AG04449 (cell line): Measurements from ENCODE around the gene CDYL2.

ENCODE experiments used
- CTCF ChIA-PET: fragments of 350-600 bp; formaldehyde crosslinking; extraction: SDS; loops from one replicate; lab custom pipeline; 2021; ENCODE audit warnings: antibody characterized with exemption; lab: Yijun Ruan, JAX
- POLR2A ChIA-PET: fragments of 400-600, 350-600 bp; formaldehyde crosslinking; extraction: SDS; loops from one replicate; lab custom pipeline; 2020; ENCODE audit warnings: antibody characterized with exemption, inconsistent platforms; lab: Yijun Ruan, JAX
- DNase-seq: peaks from one replicate; pipeline ENCODE4 v3.0.0-alpha.2; 2010; ENCODE audit warnings: low read depth, low spot score
- H3K4me3 ChIP-seq: 2 replicates; pipeline ENCODE4 v1.5.1; 2011; ENCODE audit warnings: low read depth, mild to moderate bottlenecking, control low read depth, low read length
- TF ChIP-seq, protein P1 (sequence below): IDR thresholded peaks from one replicate; pipeline ENCODE4 v1.5.1; 2011; ENCODE audit warnings: mild to moderate bottlenecking, moderate library complexity, low read length, control low read depth, inconsistent platforms; ENCODE audit not compliant: insufficient read depth; ENCODE audit errors: missing control alignments

The CDYL2 gene

DNA sequence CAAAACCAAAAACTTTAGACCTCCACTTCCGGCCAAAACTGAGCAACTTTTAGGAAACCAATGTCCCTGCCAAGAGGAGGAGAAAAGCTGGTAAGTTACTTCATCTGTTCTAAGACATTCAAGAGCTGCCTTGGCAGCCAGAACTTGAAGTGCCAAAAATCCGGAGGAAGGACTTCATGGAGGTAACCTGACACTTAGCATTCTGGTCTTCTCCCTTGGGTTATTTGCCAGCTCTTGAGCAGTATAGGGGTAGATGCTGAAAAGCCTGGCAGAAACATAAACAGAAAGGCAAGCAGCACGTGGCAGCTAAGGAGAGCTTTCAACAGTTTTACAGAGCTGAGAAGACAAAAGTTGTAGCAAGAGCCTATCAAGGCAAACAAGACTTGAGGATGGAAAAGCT lies 53.2 kb downstream of the CDYL2 start:
- CTCF ChIA-PET = no interaction called here
- TF ChIP-seq, protein P1, sequence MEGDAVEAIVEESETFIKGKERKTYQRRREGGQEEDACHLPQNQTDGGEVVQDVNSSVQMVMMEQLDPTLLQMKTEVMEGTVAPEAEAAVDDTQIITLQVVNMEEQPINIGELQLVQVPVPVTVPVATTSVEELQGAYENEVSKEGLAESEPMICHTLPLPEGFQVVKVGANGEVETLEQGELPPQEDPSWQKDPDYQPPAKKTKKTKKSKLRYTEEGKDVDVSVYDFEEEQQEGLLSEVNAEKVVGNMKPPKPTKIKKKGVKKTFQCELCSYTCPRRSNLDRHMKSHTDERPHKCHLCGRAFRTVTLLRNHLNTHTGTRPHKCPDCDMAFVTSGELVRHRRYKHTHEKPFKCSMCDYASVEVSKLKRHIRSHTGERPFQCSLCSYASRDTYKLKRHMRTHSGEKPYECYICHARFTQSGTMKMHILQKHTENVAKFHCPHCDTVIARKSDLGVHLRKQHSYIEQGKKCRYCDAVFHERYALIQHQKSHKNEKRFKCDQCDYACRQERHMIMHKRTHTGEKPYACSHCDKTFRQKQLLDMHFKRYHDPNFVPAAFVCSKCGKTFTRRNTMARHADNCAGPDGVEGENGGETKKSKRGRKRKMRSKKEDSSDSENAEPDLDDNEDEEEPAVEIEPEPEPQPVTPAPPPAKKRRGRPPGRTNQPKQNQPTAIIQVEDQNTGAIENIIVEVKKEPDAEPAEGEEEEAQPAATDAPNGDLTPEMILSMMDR = no peak
- peak; percentile 50 for DNase-seq
- no peak overlapping the region for H3K4me3 ChIP-seq
- POLR2A ChIA-PET = interaction anchor here (0.7 kb wide), 1 partner anchor 13 kb away, joined by 3 read pairs; no protein-coding TSS in a partner anchor

- TF ChIP-seq, protein P1 = no peak
- ChIA-PET POLR2A (no interaction called here), CTCF (interaction anchor here (1.2 to 1.4 kb wide), 2 partner anchors 30 to 219 kb away, joined by 3 read pairs; no protein-coding TSS in a partner anchor)
- no peak overlapping the region for H3K4me3 ChIP-seq
- DNase-seq = no peak
These were observed 58.2 kb downstream of the CDYL2 start for GRCh38 chr16:80746231-80746630.

DNA sequence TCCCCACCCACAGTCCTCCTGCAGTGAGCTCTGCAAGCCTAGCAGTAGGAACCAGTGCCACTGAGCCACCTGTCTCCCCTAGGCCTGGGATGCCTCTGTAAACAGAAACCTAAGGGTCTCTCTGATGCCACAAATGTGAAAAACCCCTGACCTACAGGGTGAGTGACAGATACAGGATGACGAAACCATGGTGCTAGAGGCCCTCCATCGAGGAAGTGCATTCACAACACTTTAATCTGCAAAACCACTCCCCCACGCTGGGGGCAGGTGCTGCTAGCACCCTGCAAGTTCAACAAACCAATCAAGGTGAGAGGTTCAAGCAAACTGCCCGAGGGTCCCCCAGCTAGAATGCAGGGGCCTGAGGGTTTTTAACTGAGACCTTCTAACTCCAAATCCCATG lies 59.5 kb downstream of the CDYL2 start:
- H3K4me3 ChIP-seq = no peak overlapping the region
- no peak for DNase-seq
- CTCF ChIA-PET = no interaction called here
- POLR2A ChIA-PET = no interaction called here
- TF ChIP-seq, protein P1 = no peak

DNA sequence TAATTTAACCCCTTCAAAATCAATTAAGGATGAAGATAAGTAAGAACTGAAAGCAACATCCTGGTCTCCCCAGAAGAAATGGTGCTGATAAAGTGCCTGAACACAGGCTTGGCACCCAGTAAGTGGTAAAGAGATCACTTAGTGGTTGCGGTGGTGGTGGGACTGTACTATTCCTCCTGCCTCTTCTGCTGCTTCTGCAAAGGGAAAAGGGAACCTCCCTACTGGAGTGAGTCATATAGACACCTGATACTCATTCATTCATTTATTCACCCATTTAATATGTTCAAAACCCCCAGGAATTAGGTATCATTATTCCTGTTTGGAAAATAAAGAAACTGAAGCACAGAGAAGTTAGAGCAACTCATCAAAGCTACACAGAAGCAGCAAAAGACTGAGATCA lies 60.6 kb downstream of the CDYL2 start:
- no peak overlapping the region for H3K4me3 ChIP-seq
- POLR2A ChIA-PET = no interaction called here
- no peak for DNase-seq

DNA sequence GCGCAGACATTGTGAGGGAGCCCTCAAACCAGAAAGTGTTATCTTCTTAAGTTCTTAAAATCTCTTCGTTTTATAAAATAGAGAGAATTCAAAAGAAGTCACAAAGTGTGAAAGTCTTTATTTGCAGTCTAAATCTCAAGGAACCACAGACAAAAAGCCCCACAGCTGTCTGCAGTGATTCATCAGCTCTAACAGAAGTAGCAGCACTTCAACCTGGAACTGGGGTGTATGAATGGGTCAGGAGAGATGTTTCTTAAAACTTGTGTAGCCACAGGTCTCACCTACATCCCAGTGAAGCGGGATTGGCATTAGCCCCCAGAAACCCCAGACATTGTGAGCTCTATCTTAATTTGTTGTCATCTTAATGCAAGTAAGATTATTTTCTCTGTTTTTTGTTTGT lies 61.1 kb downstream of the CDYL2 start:
- ChIA-PET CTCF (no interaction called here), POLR2A (no interaction called here)
- no peak for DNase-seq
- no peak overlapping the region for H3K4me3 ChIP-seq
- TF ChIP-seq, protein P1 = no peak

More for the DNA sequence above, 60.6 kb downstream of the CDYL2 start:
- TF ChIP-seq, protein P1 = no peak
- CTCF ChIA-PET = no interaction called here

DNA sequence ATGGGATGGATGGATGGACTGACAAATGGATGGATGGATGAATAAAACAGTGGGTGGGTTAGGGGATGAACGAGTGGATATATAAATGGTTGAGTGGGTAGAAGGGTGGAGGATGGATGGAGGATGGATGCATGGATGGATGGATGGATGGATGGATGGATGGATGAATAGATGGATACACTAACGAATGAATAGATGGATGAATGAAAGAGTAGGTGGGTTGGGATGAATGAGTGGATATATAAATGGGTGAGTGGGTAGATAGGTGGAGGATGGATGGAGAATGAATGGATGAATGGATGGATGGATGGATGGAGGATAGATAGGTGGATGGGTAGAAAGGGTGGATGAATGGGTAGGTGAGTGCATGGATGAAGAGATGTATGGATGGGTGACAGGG lies 62.1 kb downstream of the CDYL2 start:
- no peak overlapping the region for H3K4me3 ChIP-seq
- DNase-seq = no peak
- TF ChIP-seq, protein P1 = no peak
- POLR2A ChIA-PET = no interaction called here
- CTCF ChIA-PET = no interaction called here
